ENCODE results near the gene DYNLT1. TPM values are rescaled to one million over a fixed set of nuclear protein-coding genes. Genes with fewer than 3 reads are reported as not detected.
"Not testable (repeated sequence)": the region's sequence is repeated elsewhere in the genome, so short reads cannot be mapped to it uniquely, and the experiment has no call there.

Gene DYNLT1
- total RNA-seq, 1 experiment from 2014 or later = 147 TPM

GRCh38 chr6:158628542-158628941, 16.0 kb downstream of the DYNLT1 start:
- no peak for DNase-seq (ENCODE audit: low read depth)
- in situ Hi-C loops (cut with HindIII; ENCODE audit: low pct_unique_long_range_greater_than_20kb, low sequenced_read_pairs) = no loop called here

- DNase-seq (ENCODE audit: low read depth) = no peak
- in situ Hi-C loops (cut with HindIII; ENCODE audit: low pct_unique_long_range_greater_than_20kb, low sequenced_read_pairs) = no loop called here
These were observed 16.7 kb downstream of the DYNLT1 start for GRCh38 chr6:158627940-158628211.

- in situ Hi-C loops (cut with HindIII; ENCODE audit: low pct_unique_long_range_greater_than_20kb, low sequenced_read_pairs) = no loop called here
- no peak for DNase-seq (ENCODE audit: low read depth)
These were observed 17.2 kb downstream of the DYNLT1 start for GRCh38 chr6:158627168-158627939.

GRCh38 chr6:158626360-158627167, 18.0 kb downstream of the DYNLT1 start:
- in situ Hi-C loops (cut with HindIII; ENCODE audit: low pct_unique_long_range_greater_than_20kb, low sequenced_read_pairs) = no loop called here

GRCh38 chr6:158625881-158626305, 18.6 kb downstream of the DYNLT1 start:
- in situ Hi-C loops (cut with HindIII; ENCODE audit: low pct_unique_long_range_greater_than_20kb, low sequenced_read_pairs) = no loop called here
- DNase-seq (ENCODE audit: low read depth) = no peak

More at GRCh38 chr6:158626360-158627167, 18.0 kb downstream of the DYNLT1 start:
- DNase-seq (ENCODE audit: low read depth) = no peak

GRCh38 chr6:158624684-158625682, 19.6 kb downstream of the DYNLT1 start:
- in situ Hi-C loops (cut with HindIII; ENCODE audit: low pct_unique_long_range_greater_than_20kb, low sequenced_read_pairs) = no loop called here
- DNase-seq (ENCODE audit: low read depth) = no peak

GRCh38 chr6:158622545-158623190, 21.9 kb downstream of the DYNLT1 start:
- DNase-seq (ENCODE audit: low read depth) = no peak
- in situ Hi-C loops (cut with HindIII; ENCODE audit: low pct_unique_long_range_greater_than_20kb, low sequenced_read_pairs) = no loop called here

- no peak for DNase-seq (ENCODE audit: low read depth)
- in situ Hi-C loops (cut with HindIII; ENCODE audit: low pct_unique_long_range_greater_than_20kb, low sequenced_read_pairs) = no loop called here
These were observed 22.6 kb downstream of the DYNLT1 start for GRCh38 chr6:158621694-158622544.

GRCh38 chr6:158620963-158621693, 23.4 kb downstream of the DYNLT1 start:
- no peak for DNase-seq (ENCODE audit: low read depth)
- in situ Hi-C loops (cut with HindIII; ENCODE audit: low pct_unique_long_range_greater_than_20kb, low sequenced_read_pairs) = no loop called here

- no peak for DNase-seq (ENCODE audit: low read depth)
- in situ Hi-C loops (cut with HindIII; ENCODE audit: low pct_unique_long_range_greater_than_20kb, low sequenced_read_pairs) = no loop called here
These were observed 24.4 kb downstream of the DYNLT1 start for GRCh38 chr6:158619922-158620801.

GRCh38 chr6:158618289-158618688, 26.3 kb downstream of the DYNLT1 start:
- DNase-seq (ENCODE audit: low read depth); in situ Hi-C loops (cut with HindIII; ENCODE audit: low pct_unique_long_range_greater_than_20kb, low sequenced_read_pairs): not testable (repeated sequence)

GRCh38 chr6:158614606-158615005, 29.9 kb downstream of the DYNLT1 start:
- in situ Hi-C loops (cut with HindIII; ENCODE audit: low pct_unique_long_range_greater_than_20kb, low sequenced_read_pairs); DNase-seq (ENCODE audit: low read depth): not testable (repeated sequence)

GRCh38 chr6:158611541-158612370, 32.8 kb downstream of the DYNLT1 start:
- DNase-seq (ENCODE audit: low read depth) = no peak
- in situ Hi-C loops (cut with HindIII; ENCODE audit: low pct_unique_long_range_greater_than_20kb, low sequenced_read_pairs) = no loop called here

- in situ Hi-C loops (cut with HindIII; ENCODE audit: low pct_unique_long_range_greater_than_20kb, low sequenced_read_pairs) = no loop called here
- no peak for DNase-seq (ENCODE audit: low read depth)
These were observed 33.5 kb downstream of the DYNLT1 start for GRCh38 chr6:158611039-158611438.

Measured in Caki2 (cell line).